GM18508 (cell line): ENCODE data around the gene ABCA13.

Experiments
- ATAC-seq: cut with Tn5 transposase; IDR thresholded peaks from one replicate; pipeline ENCODE4 v1.9.1; 2021; ENCODE audit warnings: moderate number of reproducible peaks; ENCODE audit not compliant: insufficient read depth, unreplicated experiment

ABCA13 gene

DNA sequence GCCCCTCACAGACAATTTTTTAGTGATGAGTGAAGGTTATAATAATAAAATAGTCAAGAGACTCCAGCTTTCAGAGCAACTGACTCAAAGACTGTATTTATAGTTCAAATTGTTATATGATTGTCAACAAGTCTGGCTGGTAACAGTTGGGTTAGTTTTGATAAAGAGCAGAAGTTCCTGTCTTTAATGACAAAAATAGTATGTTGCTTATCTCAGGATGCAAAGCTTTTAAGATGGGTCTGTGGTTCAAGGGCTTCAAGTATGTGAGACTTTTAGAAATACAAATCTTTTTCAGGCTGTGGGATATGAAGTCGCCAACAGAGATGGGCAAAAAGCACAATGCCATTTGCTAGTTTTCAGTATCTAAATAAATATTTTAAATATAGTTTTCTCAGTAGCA lies 118.4 kb downstream of the ABCA13 start:
- no peak for ATAC-seq

DNA sequence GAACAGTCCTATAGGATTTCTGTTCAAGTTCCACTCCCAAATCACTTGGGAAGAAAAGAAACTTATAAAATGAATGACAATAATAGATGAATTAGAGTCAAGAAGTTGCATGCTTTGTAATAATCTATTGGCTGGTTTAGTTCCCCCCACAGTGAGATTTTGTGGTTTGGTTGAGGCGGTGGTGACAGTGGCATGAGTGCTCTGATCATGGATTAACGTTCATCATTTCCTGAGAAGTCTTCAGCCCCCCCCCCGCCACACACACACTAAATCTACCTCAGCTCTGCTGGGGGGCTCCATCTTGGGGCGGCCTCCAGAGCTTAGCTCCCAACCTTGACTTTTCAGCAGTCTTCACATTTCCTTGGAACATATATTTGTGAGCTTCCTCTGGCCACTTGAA lies 121.7 kb downstream of the ABCA13 start:
- ATAC-seq: no peak

DNA sequence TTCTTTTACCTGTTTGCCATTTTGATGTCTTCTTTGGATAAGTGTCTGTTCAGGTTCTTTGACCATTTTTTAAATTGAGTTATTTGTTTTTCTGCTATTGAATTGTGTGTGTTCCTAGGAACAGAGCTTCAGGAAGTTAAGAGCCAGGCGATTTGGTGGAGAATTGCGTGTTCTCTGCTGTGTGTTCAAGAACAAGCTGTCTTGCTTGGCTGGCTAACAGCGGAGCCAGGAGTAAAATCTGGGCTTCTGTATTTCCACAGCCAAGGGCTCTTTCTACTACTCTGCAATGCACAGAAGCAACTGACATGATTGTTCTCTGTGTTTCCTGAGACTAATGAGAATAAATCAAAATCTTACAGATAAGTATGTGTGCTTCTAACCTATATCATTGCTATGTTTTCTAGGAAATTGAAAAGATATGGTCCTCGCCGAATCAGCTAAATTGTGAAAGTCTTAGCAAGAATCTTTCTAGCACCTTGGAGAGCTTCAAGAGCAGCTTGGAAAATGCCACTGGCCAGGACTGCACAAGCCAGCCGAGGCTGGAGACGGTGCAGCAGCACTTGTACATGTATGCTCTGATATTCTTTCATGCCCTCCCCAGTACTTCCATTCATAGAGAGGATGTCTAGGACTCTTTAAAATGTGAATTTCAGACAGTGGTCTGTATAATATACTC lies 124.2 kb downstream of the ABCA13 start:
- ATAC-seq: no peak

DNA sequence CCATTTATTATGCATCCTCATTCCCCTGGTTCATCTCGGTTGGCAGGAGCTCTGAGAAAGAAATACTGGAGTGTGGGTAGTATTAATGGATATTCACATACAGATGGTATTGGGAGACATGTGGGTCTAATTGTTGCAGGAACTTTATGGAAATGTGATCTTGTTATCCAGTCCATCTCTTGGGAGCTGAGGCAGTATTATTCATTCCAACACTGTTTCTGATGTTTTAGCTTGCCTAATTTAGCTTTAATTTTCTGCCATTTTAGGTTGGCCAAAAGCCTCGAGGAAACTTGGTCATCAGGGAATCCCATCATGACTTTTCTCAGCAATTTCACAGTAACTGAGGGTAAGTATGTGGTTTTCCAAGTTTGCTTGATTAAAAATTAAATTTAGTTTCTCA lies 125.7 kb downstream of the ABCA13 start:
- ATAC-seq: no peak

DNA sequence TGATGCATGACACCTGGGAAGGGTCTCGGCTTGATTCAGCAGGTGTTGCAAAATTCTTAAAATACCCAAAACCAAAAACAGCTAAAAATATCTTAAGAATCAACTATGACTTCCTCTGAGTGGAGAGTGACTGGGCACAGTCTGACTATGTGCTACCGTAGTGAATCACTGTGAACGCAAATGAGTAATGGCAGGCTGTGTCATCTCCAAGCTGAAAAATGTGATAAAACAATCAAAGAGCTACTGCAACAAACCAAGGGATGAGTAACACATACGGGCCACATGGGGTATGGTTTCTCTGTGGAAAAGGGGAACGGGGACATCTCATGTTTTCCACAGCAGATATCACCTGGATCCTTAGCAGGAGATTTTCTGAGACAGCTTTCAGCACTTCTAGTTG lies 127.5 kb downstream of the ABCA13 start:
- peak; percentile 72 for ATAC-seq

DNA sequence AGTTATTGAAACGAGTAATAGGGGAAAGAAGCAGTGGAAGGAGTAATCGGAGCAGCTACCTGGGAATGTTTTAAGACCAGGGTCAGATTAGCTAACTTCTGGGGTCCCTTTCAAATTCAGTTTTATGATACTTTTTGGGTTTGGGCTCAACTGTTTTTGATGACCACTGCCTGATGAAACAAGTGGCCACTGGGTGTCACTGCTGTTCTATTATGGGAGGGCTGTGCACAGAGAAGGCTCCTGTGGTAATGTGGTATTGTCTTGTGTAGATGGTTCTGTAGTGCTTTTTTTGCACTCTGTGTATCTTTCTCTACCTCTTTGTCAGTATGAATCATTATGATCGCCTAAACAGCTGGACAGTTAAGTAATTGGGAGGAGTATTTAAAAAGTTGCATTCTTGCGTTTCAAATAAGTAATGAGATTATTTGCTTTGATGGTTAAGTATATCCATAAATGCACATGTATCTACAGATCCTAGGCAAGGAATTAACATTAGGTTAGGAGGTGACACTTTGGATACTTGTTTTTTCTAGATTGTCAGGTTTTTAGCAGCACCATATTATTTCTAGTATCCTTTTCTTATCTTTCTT lies 128.4 kb downstream of the ABCA13 start:
- peak; percentile 72 for ATAC-seq

DNA sequence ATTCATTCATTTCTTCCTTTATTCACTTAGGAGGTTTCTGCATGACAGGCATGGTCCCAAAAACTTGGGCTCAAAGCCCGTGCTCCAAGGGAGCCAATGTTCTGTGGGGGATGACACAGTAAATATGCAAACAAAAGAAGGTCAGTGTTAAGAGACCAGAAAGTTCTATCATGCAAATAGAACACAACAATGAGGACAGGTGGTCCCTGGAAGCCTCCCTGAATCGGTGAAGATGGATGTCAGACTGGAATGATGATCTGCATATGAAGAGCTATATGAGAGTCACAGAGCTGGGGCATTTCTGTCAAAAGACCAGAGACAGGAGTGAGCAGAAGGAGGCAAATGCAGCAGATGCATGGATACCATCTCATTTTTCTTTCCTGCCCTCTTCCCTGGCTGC lies 129.0 kb downstream of the ABCA13 start:
- ATAC-seq: no peak

DNA sequence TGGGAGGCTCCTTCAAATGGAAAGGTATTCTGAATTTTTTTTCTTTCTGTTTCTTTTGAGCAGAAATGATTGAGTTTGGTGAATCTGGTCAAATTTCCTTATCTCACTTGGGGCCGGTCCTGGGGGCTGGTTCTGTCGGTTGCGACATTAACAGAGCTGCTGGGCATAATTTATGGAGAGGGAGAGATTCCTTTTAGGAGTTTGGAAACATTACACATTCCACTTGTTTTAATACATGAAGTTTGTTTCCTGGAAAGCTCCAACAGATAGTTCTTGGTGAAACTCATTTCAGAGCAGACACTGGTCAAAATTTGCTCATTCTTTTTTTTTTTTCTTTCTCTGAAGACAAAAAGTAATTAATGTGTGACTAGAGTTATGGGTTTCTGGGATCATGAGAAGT lies 129.9 kb downstream of the ABCA13 start:
- no peak for ATAC-seq

DNA sequence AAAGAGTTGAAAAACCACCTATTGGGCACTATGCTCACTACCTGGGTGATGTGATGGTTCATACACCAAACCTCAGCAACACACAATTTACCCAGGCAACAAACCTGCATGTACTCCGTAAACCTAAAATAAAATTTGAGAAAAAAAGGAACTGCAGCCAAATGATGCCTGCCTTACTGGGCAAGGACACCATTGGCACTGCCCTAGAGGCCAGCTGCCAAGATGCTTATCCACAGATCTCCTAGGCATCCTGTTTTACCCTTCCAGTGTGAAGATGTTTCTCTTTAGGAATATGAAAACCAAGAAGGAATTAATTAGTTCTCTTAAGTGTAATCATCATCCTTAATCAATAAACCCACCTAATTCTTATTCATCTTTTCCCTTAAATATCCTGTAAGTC lies 133.4 kb downstream of the ABCA13 start:
- ATAC-seq: no peak

DNA sequence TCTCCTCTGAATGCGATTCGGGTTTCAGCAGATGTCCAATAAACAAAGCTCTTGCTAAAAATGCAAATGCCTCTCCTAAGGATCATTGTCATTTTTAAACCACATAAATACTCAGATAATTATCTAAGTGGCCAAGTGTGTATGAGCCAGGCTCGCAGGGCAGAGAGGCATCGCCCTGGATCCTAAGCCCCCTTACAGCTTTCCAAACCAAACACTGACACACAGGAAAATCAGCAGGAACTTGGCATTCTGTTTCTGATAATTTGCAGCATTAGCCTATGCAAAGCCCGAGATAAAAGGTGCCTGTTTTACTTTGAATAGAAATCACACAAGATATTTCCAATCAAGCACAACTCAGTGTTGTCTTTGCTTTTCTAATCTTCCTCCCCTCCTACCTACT lies 134.4 kb downstream of the ABCA13 start:
- ATAC-seq: no peak

DNA sequence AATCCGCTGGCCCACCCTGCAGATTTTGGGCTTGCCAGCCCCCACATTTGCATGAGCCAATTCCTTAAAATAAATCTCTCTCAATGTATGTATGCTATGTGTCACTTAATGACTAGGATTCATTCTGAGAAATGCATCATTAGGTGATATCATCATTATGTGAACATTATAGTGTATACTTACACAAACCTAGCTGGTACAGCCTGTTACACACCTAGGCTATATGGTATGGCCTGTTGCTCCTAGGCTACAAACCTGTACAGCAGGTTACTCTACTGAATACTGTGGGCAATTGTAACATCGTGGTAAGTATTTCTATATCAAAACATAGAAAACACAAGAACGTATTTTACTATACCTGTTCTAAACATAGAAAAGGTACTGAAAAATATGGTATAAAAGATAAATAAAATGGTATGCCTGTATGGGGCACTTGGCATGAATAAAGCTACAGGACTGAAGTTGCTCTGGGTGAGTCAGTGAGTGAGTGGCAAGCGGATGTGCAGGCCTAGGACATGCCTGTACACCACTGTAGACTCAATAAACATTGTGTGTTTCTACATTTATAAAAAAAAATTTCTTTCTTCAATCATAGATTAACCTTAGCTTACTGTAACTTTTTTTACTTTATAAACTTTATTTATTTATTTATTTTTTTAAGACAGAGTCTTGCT lies 135.9 kb downstream of the ABCA13 start:
- no peak for ATAC-seq

DNA sequence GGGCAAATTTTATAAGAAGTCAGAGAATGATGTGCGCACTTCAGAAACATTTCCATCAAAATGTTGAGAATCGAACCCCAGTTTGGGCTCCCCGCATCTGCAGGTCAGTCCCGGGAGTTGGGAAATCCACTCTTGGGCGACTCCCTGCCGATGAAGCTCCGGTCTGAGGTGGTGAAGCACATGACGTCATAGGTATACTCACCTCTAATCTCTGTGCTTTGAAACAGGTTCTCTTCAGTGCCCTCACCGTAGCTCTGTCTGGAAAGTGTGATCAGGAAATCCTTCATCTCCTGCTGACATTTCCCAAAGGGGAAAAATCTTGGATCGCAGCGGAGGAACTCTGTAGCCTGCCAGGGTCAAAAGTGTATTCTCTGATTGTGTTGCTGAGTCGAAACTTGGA lies 138.5 kb downstream of the ABCA13 start:
- no peak for ATAC-seq

DNA sequence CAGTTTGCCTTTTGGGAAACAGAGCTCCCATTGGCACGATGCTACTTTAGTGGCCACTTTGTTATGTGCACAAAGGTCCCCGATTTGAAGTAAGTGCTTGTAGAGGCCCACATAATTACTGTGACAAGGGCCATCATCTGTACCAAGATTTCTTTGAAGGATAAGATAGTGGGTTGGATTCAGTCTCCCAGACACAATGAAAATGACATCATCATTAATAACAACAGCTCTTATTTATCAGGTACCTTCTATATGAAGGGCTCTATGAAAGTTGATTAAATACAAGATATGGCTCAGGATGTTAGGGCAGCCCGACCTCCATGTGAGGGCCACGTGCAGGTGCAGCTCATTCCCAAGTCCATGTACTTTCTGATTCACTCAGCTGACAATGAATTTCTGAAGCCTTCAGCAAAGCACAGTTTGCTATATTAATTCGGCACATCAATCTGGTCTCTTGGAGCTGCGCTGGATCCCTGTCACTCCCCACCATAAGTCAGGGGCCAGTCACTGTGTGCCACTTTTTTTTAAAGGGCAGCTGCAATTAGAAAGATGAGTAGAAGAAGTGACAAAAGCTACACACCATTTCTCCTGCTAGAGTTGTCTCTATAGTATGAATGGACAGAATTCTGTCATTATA lies 140.3 kb downstream of the ABCA13 start:
- ATAC-seq: no peak

DNA sequence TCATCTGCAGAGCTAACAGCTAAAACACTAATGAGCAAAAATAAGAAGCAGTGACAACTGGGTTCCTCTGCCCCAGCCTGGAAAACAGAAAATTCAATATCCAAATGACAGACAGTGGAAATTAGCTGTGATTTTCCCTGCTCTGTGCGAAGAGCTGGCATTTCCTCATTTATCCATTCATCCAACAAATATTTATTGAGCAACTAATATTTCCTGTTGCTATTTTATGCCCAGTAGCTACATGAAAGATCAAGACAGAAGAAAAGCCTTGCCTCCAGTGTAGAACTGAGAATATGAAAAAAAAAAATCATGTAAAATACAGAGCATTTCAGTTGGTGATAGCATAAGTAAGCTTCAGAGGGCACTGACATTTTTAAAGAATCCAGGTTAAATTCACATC lies 140.9 kb downstream of the ABCA13 start:
- no peak for ATAC-seq

DNA sequence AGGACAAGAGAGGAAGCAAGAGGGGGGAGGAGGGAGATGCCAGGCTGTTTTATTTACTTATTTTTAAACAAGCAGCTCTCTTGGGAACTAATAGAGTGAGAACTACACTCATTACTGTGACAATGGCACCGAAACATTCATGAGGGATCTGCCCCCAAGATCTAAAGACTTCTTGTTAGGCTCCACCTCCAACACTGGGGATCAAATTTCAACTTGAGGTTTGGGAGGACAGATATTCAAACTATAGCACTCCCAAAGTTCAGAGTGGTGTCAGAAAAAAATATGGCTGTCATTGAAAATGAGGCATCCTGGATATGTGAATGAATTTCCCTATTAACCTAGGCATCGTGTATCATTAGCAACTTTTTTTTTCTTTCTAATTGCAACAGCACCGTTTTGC lies 145.5 kb downstream of the ABCA13 start:
- ATAC-seq: no peak

DNA sequence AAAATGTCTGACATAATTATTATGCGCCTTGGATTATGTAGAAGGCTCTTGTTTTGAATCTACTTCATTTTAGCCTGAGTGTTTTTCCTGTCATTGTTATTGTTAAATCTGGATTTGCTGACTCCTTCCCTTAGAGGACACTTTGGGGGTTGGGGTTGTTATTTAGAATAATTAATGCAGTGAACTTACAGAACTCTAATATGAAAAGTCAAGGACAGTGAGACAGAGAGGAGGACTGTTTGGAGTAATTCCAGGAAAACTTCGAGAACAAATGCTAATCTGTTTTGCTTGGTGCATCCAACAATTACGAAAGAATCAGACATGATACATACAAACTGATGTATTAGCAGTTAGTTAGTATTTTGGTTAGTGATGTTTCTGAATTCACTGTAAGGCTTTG lies 146.1 kb downstream of the ABCA13 start:
- ATAC-seq: no peak

DNA sequence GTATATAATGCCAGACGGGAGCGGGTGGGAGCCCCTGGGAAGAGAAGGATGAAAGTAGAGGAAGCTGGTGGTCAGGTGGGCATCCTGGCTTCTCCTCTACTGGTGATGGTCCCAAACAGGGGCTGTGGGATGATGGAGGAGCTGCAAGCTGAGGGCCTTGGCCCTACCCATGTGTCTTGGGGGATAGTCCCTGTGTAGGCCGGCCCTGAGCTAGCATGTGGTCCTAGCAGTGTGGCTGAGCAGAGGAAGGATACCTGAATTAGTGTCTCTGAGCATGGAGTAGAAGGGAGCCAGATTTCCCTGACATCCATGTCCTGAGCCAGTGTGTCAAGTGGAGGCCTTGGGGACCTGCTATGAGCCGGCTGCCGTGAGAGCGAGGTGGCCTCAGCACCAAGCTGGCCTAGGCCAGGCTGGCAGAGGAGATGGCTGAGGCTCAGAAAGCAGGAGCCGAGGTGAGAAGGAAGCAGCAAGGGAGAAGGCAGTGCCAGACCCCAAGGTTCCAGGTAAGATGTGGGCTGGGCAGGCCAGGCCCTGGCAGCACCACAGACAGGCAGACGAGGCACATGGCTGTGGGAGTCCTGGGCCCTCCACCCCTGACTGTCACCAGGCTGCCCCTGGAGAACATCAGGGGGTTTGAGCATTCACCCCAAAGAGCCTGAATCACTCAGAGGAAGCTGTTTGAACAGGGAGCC lies 150.2 kb downstream of the ABCA13 start:
- ATAC-seq: no peak

DNA sequence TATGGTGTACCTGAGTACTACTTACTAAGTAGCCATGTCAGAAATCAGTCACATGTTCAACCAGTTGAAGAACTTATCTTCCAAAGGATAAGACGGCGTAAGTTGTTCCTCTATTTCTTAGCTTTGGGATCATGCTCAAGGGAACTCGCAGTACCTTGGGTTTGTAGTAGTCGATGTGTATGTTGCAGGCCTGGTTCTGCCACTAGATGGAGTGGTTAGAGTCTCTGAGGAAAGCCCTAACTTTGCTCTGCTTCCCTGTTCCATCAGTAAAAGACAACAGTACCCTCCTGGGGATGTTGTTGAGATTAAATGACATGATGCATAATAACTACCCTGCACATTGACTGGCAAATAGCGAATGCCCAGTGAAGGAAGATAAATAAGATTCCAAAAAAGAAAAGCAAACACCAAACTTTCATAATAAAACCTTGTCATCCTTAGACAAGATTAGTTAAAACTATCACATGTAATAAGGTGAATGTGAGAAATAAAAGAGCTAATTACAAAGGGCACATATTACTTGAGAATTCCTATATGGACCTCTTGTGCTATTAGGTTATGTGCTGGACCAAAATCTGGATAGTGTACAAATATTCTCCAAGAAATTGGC lies 165.9 kb downstream of the ABCA13 start:
- no peak for ATAC-seq

DNA sequence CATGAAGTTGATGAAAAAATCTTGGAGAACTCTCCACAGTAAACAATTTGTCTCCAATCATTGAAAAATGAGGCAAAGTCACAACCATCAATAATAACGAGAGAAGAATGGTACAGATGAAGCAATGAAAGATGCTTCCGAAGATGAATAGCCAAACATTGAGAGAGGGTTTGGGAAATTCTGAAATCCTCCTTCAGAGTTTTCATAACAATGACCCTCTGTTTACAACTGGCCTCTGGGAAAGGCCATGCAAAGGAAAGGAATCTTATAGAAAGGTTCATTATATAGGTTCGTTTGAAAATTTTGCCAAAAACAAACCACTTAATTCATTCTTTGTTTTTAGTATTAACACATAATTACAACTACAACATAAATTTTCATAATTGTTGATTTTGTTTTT lies 166.5 kb downstream of the ABCA13 start:
- ATAC-seq: no peak

DNA sequence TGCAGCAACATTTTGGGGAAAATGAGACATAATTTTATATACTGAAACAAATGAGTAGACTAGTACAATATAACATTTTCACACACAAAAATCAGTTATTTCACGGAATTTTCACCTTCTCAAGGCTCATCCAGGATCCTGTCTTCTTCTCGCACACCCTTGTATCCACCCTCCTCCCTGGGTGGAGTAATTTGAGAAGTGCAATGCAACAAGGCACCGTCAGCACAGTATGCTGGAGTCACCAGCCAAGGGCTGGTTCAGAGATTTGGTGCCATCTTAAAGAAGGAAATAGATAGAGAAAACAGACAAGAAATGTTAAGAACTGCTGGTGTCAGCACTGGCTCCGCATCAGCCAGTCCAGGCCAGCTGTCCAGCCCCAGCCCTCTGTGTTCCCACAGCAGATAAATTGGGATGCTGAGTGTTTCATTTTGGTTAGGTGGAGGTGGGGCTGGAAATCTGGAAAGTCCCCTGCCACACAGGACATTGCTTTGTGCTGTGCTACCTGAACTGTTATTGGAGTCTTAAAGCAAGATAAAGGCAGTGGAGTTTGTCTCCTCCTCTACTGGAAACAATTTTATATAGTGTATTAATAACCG lies 176.1 kb downstream of the ABCA13 start:
- ATAC-seq: no peak
